ENCODE results near the gene ERICH4. TPM values are rescaled to one million over a fixed set of nuclear protein-coding genes. Genes with fewer than 3 reads are reported as not detected.
"Not testable (repeated sequence)": the region's sequence is repeated elsewhere in the genome, so short reads cannot be mapped to it uniquely, and the experiment has no call there.

ERICH4 gene
- total RNA-seq, 2 donors from 2014 or later = not detected

GRCh38 chr19:41426116-41426841 lies 16.7 kb upstream of the ERICH4 start:
- peak overlapping the region in 1 of 2 donors; percentile 96 for H3K27ac Mint-ChIP-seq
- ATAC-seq (no peak), DNase-seq (ENCODE audit: low spot score in 2 of 2) (no peak)
- H3K9me3 Mint-ChIP-seq = no peaks in the 10 kb centered on the region
- no peaks in the 10 kb centered on the region for H3K36me3 Mint-ChIP-seq

GRCh38 chr19:41426952-41427646 lies 15.9 kb upstream of the ERICH4 start, which contains the start of gene B3GNT8:
B3GNT8 (minus strand) TSS chr19:41427374; CDS start chr19:41426778, 596 bp downstream.
- peak in 1 of 2 donors; percentile 33 for DNase-seq (ENCODE audit: low spot score in 2 of 2)
- no peaks in the 10 kb centered on the region for H3K36me3 Mint-ChIP-seq
- ATAC-seq = peak; percentile 54 to 70
- H3K27ac Mint-ChIP-seq = peak within 1 kb of the TSS; percentile 87 to 96
- no peaks in the 10 kb centered on the region for H3K9me3 Mint-ChIP-seq

- ATAC-seq = peak; percentile 42 to 73
- DNase-seq (ENCODE audit: low spot score in 2 of 2) = no peak
- H3K36me3 Mint-ChIP-seq = no peaks in the 10 kb centered on the region
- no peaks in the 10 kb centered on the region for H3K9me3 Mint-ChIP-seq
- H3K27ac Mint-ChIP-seq = peak overlapping the region; percentile 96
Measured at GRCh38 chr19:41427647-41428480, 15.1 kb upstream of the ERICH4 start.

- H3K36me3 Mint-ChIP-seq = no peaks in the 10 kb centered on the region
Measured at GRCh38 chr19:41428481-41428859, 14.5 kb upstream of the ERICH4 start.

GRCh38 chr19:41430922-41431321 lies 12.0 kb upstream of the ERICH4 start:
- Mint-ChIP-seq H3K27ac (no peak overlapping the region), H3K9me3 (no peaks in the 10 kb centered on the region), H3K36me3 (no peaks in the 10 kb centered on the region)
- DNase-seq (ENCODE audit: low spot score in 2 of 2) (no peak), ATAC-seq (no peak)

More at GRCh38 chr19:41428481-41428859, 14.5 kb upstream of the ERICH4 start:
- Mint-ChIP-seq H3K9me3 (no peaks in the 10 kb centered on the region), H3K27ac (peak overlapping the region; percentile 96)
- ATAC-seq (no peak), DNase-seq (ENCODE audit: low spot score in 2 of 2) (no peak)

- peak overlapping the region; percentile 9 to 60 for H3K27ac Mint-ChIP-seq
- H3K9me3 Mint-ChIP-seq = no peaks in the 10 kb centered on the region
- ATAC-seq (no peak), DNase-seq (ENCODE audit: low spot score in 2 of 2) (no peak)
- no peaks in the 10 kb centered on the region for H3K36me3 Mint-ChIP-seq
Measured at GRCh38 chr19:41431426-41432386, 11.2 kb upstream of the ERICH4 start.

GRCh38 chr19:41433171-41433570 lies 9.8 kb upstream of the ERICH4 start:
- DNase-seq (ENCODE audit: low spot score in 2 of 2) = no peak
- peak overlapping the region in 1 of 2 donors; percentile 65 for H3K27ac Mint-ChIP-seq
- H3K36me3 Mint-ChIP-seq = no peaks in the 10 kb centered on the region
- H3K9me3 Mint-ChIP-seq = no peaks in the 10 kb centered on the region
- no peak for ATAC-seq

- Mint-ChIP-seq H3K36me3 (no peaks in the 10 kb centered on the region), H3K9me3 (no peaks in the 10 kb centered on the region), H3K27ac (no peak overlapping the region)
- ATAC-seq (no peak), DNase-seq (ENCODE audit: low spot score in 2 of 2) (no peak)
Measured at GRCh38 chr19:41434450-41434849, 8.5 kb upstream of the ERICH4 start.

GRCh38 chr19:41435376-41435775 lies 7.6 kb upstream of the ERICH4 start:
- ATAC-seq; H3K36me3 Mint-ChIP-seq; H3K27ac Mint-ChIP-seq; H3K9me3 Mint-ChIP-seq; DNase-seq (ENCODE audit: low spot score in 2 of 2): not testable (repeated sequence)

- H3K9me3 Mint-ChIP-seq = no peaks in the 10 kb centered on the region
- ATAC-seq (no peak), DNase-seq (ENCODE audit: low spot score in 2 of 2) (peak in 1 of 2 donors; percentile 26)
- peak overlapping the region in 1 of 2 donors; percentile 33 for H3K27ac Mint-ChIP-seq
- no peaks in the 10 kb centered on the region for H3K36me3 Mint-ChIP-seq
Measured at GRCh38 chr19:41435936-41436673, 6.9 kb upstream of the ERICH4 start.

- no peak for DNase-seq (ENCODE audit: low spot score in 2 of 2)
- Mint-ChIP-seq H3K9me3 (no peaks in the 10 kb centered on the region), H3K36me3 (no peaks in the 10 kb centered on the region), H3K27ac (no peak overlapping the region)
- ATAC-seq = no peak
Measured at GRCh38 chr19:41436674-41436951, 6.3 kb upstream of the ERICH4 start.

GRCh38 chr19:41437944-41438574 lies 4.9 kb upstream of the ERICH4 start:
- H3K36me3 Mint-ChIP-seq = no peaks in the 10 kb centered on the region
- ATAC-seq (no peak), DNase-seq (ENCODE audit: low spot score in 2 of 2) (peak in 1 of 2 donors; percentile 54)
- H3K9me3 Mint-ChIP-seq = no peaks in the 10 kb centered on the region
- H3K27ac Mint-ChIP-seq = peak overlapping the region in 1 of 2 donors; percentile 53

GRCh38 chr19:41439441-41440222 lies 3.3 kb upstream of the ERICH4 start, which contains the start of gene DMAC2:
DMAC2 (minus strand) TSS chr19:41439912; CDS start chr19:41439899, 13 bp downstream.
- peak; percentile 89 to 92 for DNase-seq (ENCODE audit: low spot score in 2 of 2)
- ATAC-seq = peak; percentile 96 to 97
- H3K36me3 Mint-ChIP-seq = no peaks in the 10 kb centered on the region
- no peaks in the 10 kb centered on the region for H3K9me3 Mint-ChIP-seq
- H3K27ac Mint-ChIP-seq = no peak within 1 kb of the TSS

- ATAC-seq (no peak), DNase-seq (ENCODE audit: low spot score in 2 of 2) (peak in 1 of 2 donors; percentile 52)
- H3K9me3 Mint-ChIP-seq = no peaks in the 10 kb centered on the region
- H3K36me3 Mint-ChIP-seq = no peaks in the 10 kb centered on the region
- H3K27ac Mint-ChIP-seq = peak overlapping the region in 1 of 2 donors; percentile 20
Measured at GRCh38 chr19:41441321-41441945, 1.5 kb upstream of the ERICH4 start.
